CD4-positive, alpha-beta T cell treated with Interleukin-1 beta for 1 hour (primary cell): ENCODE results near the gene RPS24.
A peak's percentile ranks its signal among the peaks of the same experiment; 100 is the strongest.

Experiments used
- DNase-seq, 2 donors: peaks; one replicate each; pipeline ENCODE4 v3.0.0-alpha.2; 2020 to 2022

Gene RPS24

GRCh38 chr10:78028438-78029268 lies 5.0 kb upstream of the RPS24 start:
- DNase-seq, result peak; percentile 7 to 15

GRCh38 chr10:78029269-78030226 lies 4.1 kb upstream of the RPS24 start, which contains the start of gene POLR3A:
TSS of gene POLR3A (minus strand) at chr10:78029515. CDS start at chr10:78029407, 108 bp downstream.
- DNase-seq, result peak; percentile 94 to 95

- no peak for DNase-seq
These were observed 351 bp upstream of the RPS24 start for GRCh38 chr10:78033387-78033636.

GRCh38 chr10:78035025-78035424 lies 1.4 kb downstream of the RPS24 start:
- no peak for DNase-seq

GRCh38 chr10:78035437-78035836 lies 1.8 kb downstream of the RPS24 start:
- DNase-seq, result no peak

GRCh38 chr10:78035933-78036583 lies 2.4 kb downstream of the RPS24 start:
- DNase-seq, result no peak

- no peak for DNase-seq
These were observed 4.4 kb downstream of the RPS24 start for GRCh38 chr10:78038105-78038504.

- DNase-seq, result no peak
These were observed 5.3 kb downstream of the RPS24 start for GRCh38 chr10:78038791-78039547.

GRCh38 chr10:78039743-78040142 lies 6.1 kb downstream of the RPS24 start:
- DNase-seq, result no peak

GRCh38 chr10:78041170-78042057 lies 7.8 kb downstream of the RPS24 start:
- DNase-seq, result no peak

GRCh38 chr10:78042058-78042751 lies 8.5 kb downstream of the RPS24 start:
- DNase-seq, result no peak

GRCh38 chr10:78042752-78043104 lies 9.1 kb downstream of the RPS24 start:
- DNase-seq, result no peak

- no peak for DNase-seq
These were observed 10.5 kb downstream of the RPS24 start for GRCh38 chr10:78044179-78044578.

GRCh38 chr10:78044699-78045098 lies 11.0 kb downstream of the RPS24 start:
- no peak for DNase-seq

GRCh38 chr10:78045237-78045636 lies 11.6 kb downstream of the RPS24 start:
- no peak for DNase-seq

GRCh38 chr10:78045856-78046255 lies 12.2 kb downstream of the RPS24 start:
- no peak for DNase-seq

GRCh38 chr10:78046711-78047269 lies 13.1 kb downstream of the RPS24 start:
- DNase-seq, result no peak

GRCh38 chr10:78047314-78047891 lies 13.7 kb downstream of the RPS24 start:
- peak; percentile 72 to 78 for DNase-seq

GRCh38 chr10:78049851-78050250 lies 16.2 kb downstream of the RPS24 start:
- no peak for DNase-seq

- DNase-seq, result no peak
These were observed 19.7 kb downstream of the RPS24 start for GRCh38 chr10:78053211-78053868.
